Caco-2 (cell line): ENCODE measurements around the gene MRGPRG. TPM values are rescaled to one million over a fixed set of nuclear protein-coding genes. Genes with fewer than 3 reads are reported as not detected.

Source experiments
- BruUV-seq: library from RNA; stranded (reverse); fragments of 400-500 nt; replicated peaks from 2 replicates; lab custom pipeline; 2021; lab: Mats Ljungman, UMichigan
- CTCF ChIA-PET: fragments of 300-600 bp; sonication (Branson Sonifier 250); formaldehyde crosslinking; loops from one replicate; lab custom pipeline; 2022; ENCODE audit warnings: antibody characterized with exemption; lab: Charles Lee
- POLR2A ChIA-PET: fragments of 300-600 bp; sonication (Branson Sonifier 250); formaldehyde crosslinking; loops from one replicate; lab custom pipeline; 2022; ENCODE audit warnings: antibody characterized with exemption; lab: Charles Lee
- DNase-seq, 2 experiments: peaks; one replicate each; pipeline versions ENCODE4 v3.0.0 to v3.0.0-alpha.2; 2020 to 2022
- H3K27me3 ChIP-seq: replicated peaks from 2 replicates; pipeline ENCODE4 v1.6.0; 2011; ENCODE audit warnings: low read length; ENCODE audit not compliant: control insufficient read depth, insufficient read depth
- H3K36me3 ChIP-seq: 2 replicates; pipeline ENCODE4 v1.5.1; 2011; ENCODE audit warnings: low read length; ENCODE audit not compliant: control insufficient read depth, insufficient read depth
- H3K4me1 ChIP-seq: fragments of 250-450 bp; sonication (Bioruptor Pico); 2 replicates; pipeline ENCODE4 v1.5.1; 2020; ENCODE audit warnings: mild to moderate bottlenecking
- H3K4me3 ChIP-seq: 2 replicates; pipeline ENCODE4 v1.5.1; 2011; ENCODE audit warnings: low read depth, mild to moderate bottlenecking, control low read depth, low read length
- H3K9me3 ChIP-seq: fragments of 250-450 bp; sonication (Bioruptor Pico); 2 replicates; pipeline ENCODE4 v1.5.1; 2020; ENCODE audit warnings: mild to moderate bottlenecking, moderate library complexity
- H3K27ac Mint-ChIP-seq: one replicate; pipeline ENCODE4 v1.8.0; 2022; ENCODE audit warnings: mixed read lengths; ENCODE audit not compliant: unreplicated experiment
- H3K27me3 Mint-ChIP-seq: one replicate; pipeline ENCODE4 v1.8.0; 2022; ENCODE audit warnings: mixed read lengths; ENCODE audit not compliant: insufficient read depth, unreplicated experiment
- H3K36me3 Mint-ChIP-seq: one replicate; pipeline ENCODE4 v1.8.0; 2022; ENCODE audit warnings: mild to moderate bottlenecking, mixed read lengths; ENCODE audit not compliant: insufficient read depth, unreplicated experiment
- H3K4me1 Mint-ChIP-seq: one replicate; pipeline ENCODE4 v1.8.0; 2022; ENCODE audit warnings: low read depth, mixed read lengths; ENCODE audit not compliant: unreplicated experiment
- H3K4me3 Mint-ChIP-seq: one replicate; pipeline ENCODE4 v1.8.0; 2022; ENCODE audit warnings: mild to moderate bottlenecking, moderate library complexity, mixed read lengths; ENCODE audit not compliant: unreplicated experiment
- H3K9me3 Mint-ChIP-seq: one replicate; pipeline ENCODE4 v1.8.0; 2022; ENCODE audit warnings: mixed read lengths; ENCODE audit not compliant: unreplicated experiment
- CTCF ChIP-seq, 2 experiments: fragments of 200-600 bp in 1 of 2; IDR thresholded peaks; 1 replicate in 1 of 2; 2 replicates in 1 of 2; pipeline versions ENCODE4 v1.5.1 to v1.8.0; 2011 to 2022; ENCODE audit warnings: antibody characterized with exemption in 1 of 2, control low read depth in 1 of 2, inconsistent platforms in 1 of 2, low read depth in 1 of 2, low read length in 1 of 2, mild to moderate bottlenecking in 1 of 2, moderate library complexity in 1 of 2; ENCODE audit not compliant: insufficient read depth in 1 of 2, severe bottlenecking in 1 of 2, unreplicated experiment in 1 of 2
- intact Hi-C: fragments of 100-400 bp; cut with micrococcal nuclease; formaldehyde crosslinking; loops from one replicate; pipeline ENCODE4 v1.10.0; 2022; ENCODE audit not compliant: unreplicated experiment
- total RNA-seq: library from RNA; stranded (reverse); gene quantifications from 2 replicates; pipeline ENCODE4 v1.2.3, GENCODE V29; 2022

The MRGPRG gene
- total RNA-seq, 1 experiment from 2014 or later = not detected

DNA sequence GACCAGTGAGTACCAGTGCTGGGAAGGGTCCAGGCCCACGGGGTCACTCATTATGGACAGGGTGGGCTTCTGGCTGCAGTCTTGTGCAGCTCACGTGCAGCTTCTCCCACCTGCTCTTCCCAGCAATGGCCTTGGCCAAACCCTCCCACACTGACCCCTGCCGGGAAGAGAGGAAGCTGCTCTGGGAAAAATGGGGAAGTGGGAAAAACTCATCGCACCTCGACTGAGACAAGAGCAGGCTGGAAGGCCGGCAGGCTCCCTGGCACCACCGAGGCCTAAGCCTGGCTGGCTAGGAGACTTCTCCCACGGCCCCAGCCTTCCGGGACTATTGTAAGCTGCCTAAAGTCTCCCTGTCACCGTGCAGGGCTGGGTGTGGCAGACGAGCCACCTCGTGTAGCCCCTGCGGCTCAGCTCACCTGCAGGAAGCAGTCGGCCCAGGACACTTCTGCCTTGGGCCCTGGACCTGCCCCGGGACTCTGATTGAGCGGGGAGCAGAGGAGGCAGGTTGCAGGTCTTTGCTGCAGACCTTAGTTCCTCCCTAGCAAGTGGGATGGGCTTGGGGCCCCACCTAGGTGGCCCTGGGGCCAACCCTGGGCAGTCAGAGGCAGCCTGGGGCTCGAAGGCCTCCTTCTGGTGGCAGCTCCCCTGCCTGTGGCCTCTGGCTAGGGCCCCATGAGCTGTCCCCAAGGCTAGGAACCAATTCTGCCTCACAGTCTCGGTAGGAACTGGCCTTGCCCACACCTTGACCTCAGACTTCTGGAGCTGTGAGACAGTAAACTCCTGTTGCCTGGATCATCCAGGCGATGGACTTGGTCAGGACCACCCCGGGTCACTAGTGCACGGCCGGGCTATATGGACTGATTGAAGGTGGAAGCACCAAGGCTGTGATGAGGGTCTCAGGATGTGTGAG lies 23.1 kb downstream of the MRGPRG start:
- Histone ChIP-seq H3K4me3 (no peak overlapping the region), H3K27me3 (peaks cover 1% of the 10 kb centered on the region), H3K4me1 (no peaks in the 10 kb centered on the region), H3K36me3 (no peaks in the 10 kb centered on the region), H3K9me3 (no peaks in the 10 kb centered on the region)
- Mint-ChIP-seq H3K36me3 (no peaks in the 10 kb centered on the region), H3K4me3 (no peak overlapping the region), H3K27me3 (peaks cover 3% of the 10 kb centered on the region), H3K9me3 (no peaks in the 10 kb centered on the region), H3K4me1 (no peaks in the 10 kb centered on the region), H3K27ac (no peak overlapping the region)
- TF ChIP-seq CTCF (IDR thresholded peaks at IDR 0.05; ENCODE audit: insufficient read depth in 1 of 2, low read depth in 1 of 2, low read length in 1 of 2, severe bottlenecking in 1 of 2, unreplicated experiment in 1 of 2) = peak; percentile 19 to 56
- DNase-seq = peak in 1 of 2 experiments; percentile 35
- BruUV-seq = no TSS peak
- ChIA-PET POLR2A (no interaction called here), CTCF (interaction anchor here (1.1 kb wide), 1 partner anchor 57 kb away, joined by 3 read pairs; no protein-coding TSS in a partner anchor)
- intact Hi-C loops = no loop called here

DNA sequence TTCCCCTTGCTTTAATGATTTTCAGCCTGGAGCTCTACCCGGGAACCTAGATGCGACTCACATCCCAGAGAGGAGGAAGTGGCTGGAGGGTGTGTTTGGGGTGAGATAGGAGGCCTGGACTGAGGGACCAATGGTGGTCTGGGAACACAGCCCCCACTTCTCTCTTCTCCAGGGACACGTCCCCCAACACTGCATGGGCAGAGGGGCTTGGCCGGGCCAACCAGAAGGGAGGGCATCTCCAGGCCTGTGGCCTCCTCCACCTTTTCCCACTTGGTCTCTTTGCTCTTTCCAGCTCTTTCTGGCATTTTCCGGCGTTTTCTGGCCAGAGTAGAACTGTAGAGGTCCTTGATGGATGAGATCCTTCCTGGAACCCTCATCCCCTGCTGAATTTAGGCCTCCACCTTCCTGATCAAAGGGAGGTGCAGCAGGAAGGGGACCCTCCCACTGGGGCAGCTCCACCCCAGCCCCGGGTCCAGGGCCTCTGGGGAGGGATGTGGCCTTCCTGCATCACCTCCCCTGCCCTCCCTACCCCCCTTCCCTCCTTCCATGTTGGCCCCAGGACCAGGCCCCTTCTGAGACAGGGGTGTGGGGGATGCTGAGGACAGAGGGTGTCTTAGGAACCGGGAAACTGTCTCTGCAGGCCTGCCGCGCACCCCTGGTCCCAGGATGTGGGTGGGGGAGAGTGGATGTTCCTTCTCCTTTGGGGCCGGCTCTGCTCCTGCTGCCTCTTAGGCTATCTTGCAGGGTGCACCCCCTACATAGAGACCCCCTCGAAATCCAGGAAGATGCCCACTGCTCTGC lies 24.4 kb downstream of the MRGPRG start:
- Mint-ChIP-seq H3K36me3 (no peaks in the 10 kb centered on the region), H3K27ac (no peak overlapping the region), H3K27me3 (peaks cover 6% of the 10 kb centered on the region), H3K4me3 (no peak overlapping the region), H3K9me3 (no peaks in the 10 kb centered on the region), H3K4me1 (no peaks in the 10 kb centered on the region)
- Histone ChIP-seq H3K9me3 (no peaks in the 10 kb centered on the region), H3K27me3 (no peaks in the 10 kb centered on the region; the same call in 1 of the 2 replicates), H3K36me3 (no peaks in the 10 kb centered on the region), H3K4me1 (no peaks in the 10 kb centered on the region), H3K4me3 (no peak overlapping the region)
- DNase-seq = no peak
- BruUV-seq = no TSS peak
- intact Hi-C loops = no loop called here
- CTCF ChIA-PET = no interaction called here
- no peak for TF ChIP-seq CTCF (IDR thresholded peaks at IDR 0.05; ENCODE audit: insufficient read depth in 1 of 2, low read depth in 1 of 2, low read length in 1 of 2, severe bottlenecking in 1 of 2, unreplicated experiment in 1 of 2)
- POLR2A ChIA-PET = no interaction called here

DNA sequence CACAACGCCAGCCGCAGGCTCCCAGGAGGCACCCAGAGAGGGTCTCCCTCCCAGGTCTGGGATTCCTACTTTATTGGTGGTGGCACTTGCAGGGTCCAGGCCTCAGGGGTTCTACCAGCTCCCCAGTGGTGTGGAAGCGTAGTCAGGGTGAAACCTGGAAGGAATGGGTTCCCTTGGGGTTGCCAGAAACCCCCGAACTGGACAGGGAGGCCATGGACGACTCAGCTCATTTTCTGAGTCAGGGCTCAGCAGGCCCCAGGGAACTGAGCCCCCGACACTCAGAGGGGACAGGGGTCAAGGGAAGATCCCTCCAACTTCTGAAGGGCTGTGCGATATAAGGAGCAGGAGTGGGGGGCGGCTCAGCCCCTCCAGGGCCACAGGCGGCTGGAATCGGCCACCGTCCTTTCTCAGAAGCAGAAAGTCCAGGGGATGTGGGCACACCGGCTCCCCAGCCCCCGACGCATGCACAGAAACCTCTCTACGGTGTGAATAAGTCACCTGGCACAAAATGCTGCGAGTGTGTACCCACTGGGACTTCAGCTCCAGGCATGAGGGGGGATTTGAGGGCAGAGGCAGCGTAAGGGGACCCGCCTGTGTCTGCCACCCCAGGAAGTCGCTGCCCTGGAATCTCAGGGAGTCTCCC lies 25.1 kb downstream of the MRGPRG start:
- no peak for DNase-seq
- Mint-ChIP-seq H3K4me3 (no peak overlapping the region), H3K9me3 (no peaks in the 10 kb centered on the region), H3K4me1 (no peaks in the 10 kb centered on the region), H3K36me3 (no peaks in the 10 kb centered on the region), H3K27me3 (peaks cover 5% of the 10 kb centered on the region), H3K27ac (no peak overlapping the region)
- Histone ChIP-seq H3K4me3 (no peak overlapping the region), H3K9me3 (no peaks in the 10 kb centered on the region), H3K4me1 (no peaks in the 10 kb centered on the region), H3K36me3 (no peaks in the 10 kb centered on the region), H3K27me3 (no peaks in the 10 kb centered on the region; the same call in 1 of the 2 replicates)
- ChIA-PET POLR2A (no interaction called here), CTCF (no interaction called here)
- no peak for TF ChIP-seq CTCF (IDR thresholded peaks at IDR 0.05; ENCODE audit: insufficient read depth in 1 of 2, low read depth in 1 of 2, low read length in 1 of 2, severe bottlenecking in 1 of 2, unreplicated experiment in 1 of 2)
- intact Hi-C loops = no loop called here
- no TSS peak for BruUV-seq
